SW480 (cell line): ENCODE results near the gene SLC4A4.

ENCODE experiments used
- DNase-seq: peaks from one replicate; pipeline ENCODE4 v3.0.0-alpha.2; 2016; ENCODE audit warnings: low spot score

SLC4A4 gene

GRCh38 chr4:71602289-71602900, 263.6 kb downstream of the SLC4A4 start:
- no peak for DNase-seq

- DNase-seq, result no peak
Observed at GRCh38 chr4:71604785-71605184, 266.0 kb downstream of the SLC4A4 start.

- no peak for DNase-seq
Observed at GRCh38 chr4:71607109-71607508, 268.3 kb downstream of the SLC4A4 start.

GRCh38 chr4:71607780-71608677, 269.2 kb downstream of the SLC4A4 start:
- no peak for DNase-seq

- DNase-seq, result no peak
Observed at GRCh38 chr4:71608678-71609071, 269.9 kb downstream of the SLC4A4 start.

GRCh38 chr4:71609167-71609566, 270.3 kb downstream of the SLC4A4 start:
- DNase-seq, result no peak

GRCh38 chr4:71609651-71610050, 270.8 kb downstream of the SLC4A4 start:
- no peak for DNase-seq

GRCh38 chr4:71614621-71615020, 275.8 kb downstream of the SLC4A4 start:
- no peak for DNase-seq

GRCh38 chr4:71616168-71616811, 277.5 kb downstream of the SLC4A4 start:
- no peak for DNase-seq
